Measurements from ENCODE around the gene SHKBP1. TPM values are rescaled to one million over a fixed set of nuclear protein-coding genes. Genes with fewer than 3 reads are reported as not detected.
A peak's percentile ranks its signal among the peaks of the same experiment; 100 is the strongest.
"Not testable (repeated sequence)": the region's sequence is repeated elsewhere in the genome, so short reads cannot be mapped to it uniquely, and the experiment has no call there.

SHKBP1 gene
- polyA plus RNA-seq, 1 donor from 2014 or later, result 3.8 TPM

DNA sequence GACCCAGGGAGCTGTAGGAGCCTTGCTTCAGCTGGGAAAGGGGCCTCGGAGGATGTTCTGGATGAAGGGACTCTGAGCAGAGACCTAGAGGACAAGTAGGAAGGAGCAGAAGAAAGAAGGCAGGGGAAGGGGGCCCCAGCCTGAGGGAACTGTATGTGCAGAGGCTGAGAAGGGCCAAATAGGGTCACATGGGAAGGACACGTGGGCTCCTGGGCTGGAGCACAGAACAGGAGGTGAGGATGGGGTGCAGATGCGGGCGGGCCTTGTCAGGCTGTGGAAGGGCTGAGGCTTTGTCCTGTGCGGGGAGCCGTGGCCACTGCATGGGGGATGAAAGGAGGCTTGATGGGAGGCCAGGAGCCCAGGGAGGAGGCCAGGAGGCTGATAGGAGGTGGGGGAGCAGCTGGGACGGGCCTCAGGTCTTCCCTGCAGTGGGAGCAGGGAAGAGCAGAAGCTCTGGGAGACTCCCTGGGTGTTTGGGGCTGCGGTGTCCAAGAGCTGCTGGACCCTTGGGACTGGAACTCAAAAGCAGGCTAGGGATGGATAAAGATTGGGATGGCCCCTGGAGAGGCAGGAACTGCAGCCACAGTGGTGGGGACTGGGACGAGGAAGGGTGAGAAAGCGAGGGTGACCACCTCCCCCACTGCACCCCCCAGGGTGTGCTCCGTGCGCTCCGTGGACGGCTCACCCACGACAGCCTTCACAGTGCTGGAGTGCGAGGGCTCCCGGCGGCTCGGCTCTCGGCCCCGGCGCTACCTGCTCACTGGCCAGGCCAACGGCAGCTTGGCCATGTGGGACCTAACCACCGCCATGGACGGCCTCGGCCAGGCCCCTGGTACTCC is 13.1 kb downstream of the SHKBP1 start:
- TF ChIP-seq, protein P1, sequence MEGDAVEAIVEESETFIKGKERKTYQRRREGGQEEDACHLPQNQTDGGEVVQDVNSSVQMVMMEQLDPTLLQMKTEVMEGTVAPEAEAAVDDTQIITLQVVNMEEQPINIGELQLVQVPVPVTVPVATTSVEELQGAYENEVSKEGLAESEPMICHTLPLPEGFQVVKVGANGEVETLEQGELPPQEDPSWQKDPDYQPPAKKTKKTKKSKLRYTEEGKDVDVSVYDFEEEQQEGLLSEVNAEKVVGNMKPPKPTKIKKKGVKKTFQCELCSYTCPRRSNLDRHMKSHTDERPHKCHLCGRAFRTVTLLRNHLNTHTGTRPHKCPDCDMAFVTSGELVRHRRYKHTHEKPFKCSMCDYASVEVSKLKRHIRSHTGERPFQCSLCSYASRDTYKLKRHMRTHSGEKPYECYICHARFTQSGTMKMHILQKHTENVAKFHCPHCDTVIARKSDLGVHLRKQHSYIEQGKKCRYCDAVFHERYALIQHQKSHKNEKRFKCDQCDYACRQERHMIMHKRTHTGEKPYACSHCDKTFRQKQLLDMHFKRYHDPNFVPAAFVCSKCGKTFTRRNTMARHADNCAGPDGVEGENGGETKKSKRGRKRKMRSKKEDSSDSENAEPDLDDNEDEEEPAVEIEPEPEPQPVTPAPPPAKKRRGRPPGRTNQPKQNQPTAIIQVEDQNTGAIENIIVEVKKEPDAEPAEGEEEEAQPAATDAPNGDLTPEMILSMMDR (IDR thresholded peaks at IDR 0.05; ENCODE audit: poor library complexity, severe bottlenecking), result no peak
- TF ChIP-seq, protein P2, sequence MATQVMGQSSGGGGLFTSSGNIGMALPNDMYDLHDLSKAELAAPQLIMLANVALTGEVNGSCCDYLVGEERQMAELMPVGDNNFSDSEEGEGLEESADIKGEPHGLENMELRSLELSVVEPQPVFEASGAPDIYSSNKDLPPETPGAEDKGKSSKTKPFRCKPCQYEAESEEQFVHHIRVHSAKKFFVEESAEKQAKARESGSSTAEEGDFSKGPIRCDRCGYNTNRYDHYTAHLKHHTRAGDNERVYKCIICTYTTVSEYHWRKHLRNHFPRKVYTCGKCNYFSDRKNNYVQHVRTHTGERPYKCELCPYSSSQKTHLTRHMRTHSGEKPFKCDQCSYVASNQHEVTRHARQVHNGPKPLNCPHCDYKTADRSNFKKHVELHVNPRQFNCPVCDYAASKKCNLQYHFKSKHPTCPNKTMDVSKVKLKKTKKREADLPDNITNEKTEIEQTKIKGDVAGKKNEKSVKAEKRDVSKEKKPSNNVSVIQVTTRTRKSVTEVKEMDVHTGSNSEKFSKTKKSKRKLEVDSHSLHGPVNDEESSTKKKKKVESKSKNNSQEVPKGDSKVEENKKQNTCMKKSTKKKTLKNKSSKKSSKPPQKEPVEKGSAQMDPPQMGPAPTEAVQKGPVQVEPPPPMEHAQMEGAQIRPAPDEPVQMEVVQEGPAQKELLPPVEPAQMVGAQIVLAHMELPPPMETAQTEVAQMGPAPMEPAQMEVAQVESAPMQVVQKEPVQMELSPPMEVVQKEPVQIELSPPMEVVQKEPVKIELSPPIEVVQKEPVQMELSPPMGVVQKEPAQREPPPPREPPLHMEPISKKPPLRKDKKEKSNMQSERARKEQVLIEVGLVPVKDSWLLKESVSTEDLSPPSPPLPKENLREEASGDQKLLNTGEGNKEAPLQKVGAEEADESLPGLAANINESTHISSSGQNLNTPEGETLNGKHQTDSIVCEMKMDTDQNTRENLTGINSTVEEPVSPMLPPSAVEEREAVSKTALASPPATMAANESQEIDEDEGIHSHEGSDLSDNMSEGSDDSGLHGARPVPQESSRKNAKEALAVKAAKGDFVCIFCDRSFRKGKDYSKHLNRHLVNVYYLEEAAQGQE (IDR thresholded peaks at IDR 0.05; ENCODE audit: borderline replicate concordance), result no peak
- TF ChIP-seq POLR2AphosphoS5 (IDR thresholded peaks at IDR 0.05) (no peak), EP300 (conservative IDR thresholded peaks at IDR 0.05; ENCODE audit: poor library complexity, severe bottlenecking) (no peak), RAD21 (conservative IDR thresholded peaks at IDR 0.05) (no peak), SMC3 (conservative IDR thresholded peaks at IDR 0.05; ENCODE audit: poor library complexity) (no peak), MXI1 (conservative IDR thresholded peaks at IDR 0.05; ENCODE audit: poor library complexity, severe bottlenecking) (no peak)
- H3K27ac ChIP-seq (ENCODE audit: low read length), result no peak overlapping the region
- H3K79me2 ChIP-seq (replicated peaks; ENCODE audit: insufficient read depth, low read length), result no peaks in the 10 kb centered on the region
- H3K9ac ChIP-seq (ENCODE audit: low read length), result no peak overlapping the region
- H3K9me3 ChIP-seq (ENCODE audit: low read length), result no peaks in the 10 kb centered on the region
- no peaks in the 10 kb centered on the region for H3K36me3 ChIP-seq (ENCODE audit: insufficient read depth, low read length)
- H3K9me2 ChIP-seq (ENCODE audit: insufficient read depth, low read length), result no peaks in the 10 kb centered on the region
- no peaks in the 10 kb centered on the region for H4K20me1 ChIP-seq (ENCODE audit: insufficient read depth)
- H2AFZ ChIP-seq (ENCODE audit: low read depth, low read length), result no peak overlapping the region
- H3F3A ChIP-seq (ENCODE audit: insufficient read depth, low read length, poor library complexity, severe bottlenecking), result no peaks in the 10 kb centered on the region
- no peak overlapping the region for H3K4me3 ChIP-seq (ENCODE audit: low read length)
- H3K4me2 ChIP-seq (ENCODE audit: low read length), result no peak overlapping the region
- no peaks in the 10 kb centered on the region for H3K27me3 ChIP-seq (ENCODE audit: insufficient read depth, low read depth, low read length)

- Histone ChIP-seq H3F3A (ENCODE audit: insufficient read depth, low read length, poor library complexity, severe bottlenecking) (no peaks in the 10 kb centered on the region), H3K4me2 (ENCODE audit: low read length) (no peak overlapping the region), H3K79me2 (replicated peaks; ENCODE audit: insufficient read depth, low read length) (no peaks in the 10 kb centered on the region), H3K36me3 (ENCODE audit: insufficient read depth, low read length) (no peaks in the 10 kb centered on the region), H4K20me1 (ENCODE audit: insufficient read depth) (no peaks in the 10 kb centered on the region), H3K9me3 (ENCODE audit: low read length) (no peaks in the 10 kb centered on the region), H3K27ac (ENCODE audit: low read length) (no peak overlapping the region), H3K9me2 (ENCODE audit: insufficient read depth, low read length) (no peaks in the 10 kb centered on the region), H3K4me3 (ENCODE audit: low read length) (no peak overlapping the region), H3K27me3 (ENCODE audit: insufficient read depth, low read depth, low read length) (no peaks in the 10 kb centered on the region), H2AFZ (ENCODE audit: low read depth, low read length) (no peak overlapping the region), H3K9ac (ENCODE audit: low read length) (no peak overlapping the region)
- TF ChIP-seq EZH2 (IDR thresholded peaks at IDR 0.05; ENCODE audit: borderline replicate concordance, insufficient read depth, low read length, poor library complexity, severe bottlenecking), result no peak
Measured at GRCh38 chr19:40590464-40591265, 14.0 kb downstream of the SHKBP1 start.

- not testable (repeated sequence) for H3K36me3 ChIP-seq (ENCODE audit: insufficient read depth, low read length); H4K20me1 ChIP-seq (ENCODE audit: insufficient read depth); H3K9me2 ChIP-seq (ENCODE audit: insufficient read depth, low read length); H3F3A ChIP-seq (ENCODE audit: insufficient read depth, low read length, poor library complexity, severe bottlenecking); H3K79me2 ChIP-seq (replicated peaks; ENCODE audit: insufficient read depth, low read length); H3K27me3 ChIP-seq (ENCODE audit: insufficient read depth, low read depth, low read length); H3K9ac ChIP-seq (ENCODE audit: low read length); H3K9me3 ChIP-seq (ENCODE audit: low read length); H3K4me3 ChIP-seq (ENCODE audit: low read length); H3K4me2 ChIP-seq (ENCODE audit: low read length); H2AFZ ChIP-seq (ENCODE audit: low read depth, low read length)
- peak overlapping the region; percentile 85 for H3K27ac ChIP-seq (ENCODE audit: low read length)
Measured at GRCh38 chr19:40591724-40592123, 15.1 kb downstream of the SHKBP1 start.
